Cortex of kidney (tissue), 1 donor: ENCODE results near the gene UNG.
"Not testable (repeated sequence)": the region's sequence is repeated elsewhere in the genome, so short reads cannot be mapped to it uniquely, and the experiment has no call there.

Experiments used
- DNase-seq: peaks from one replicate; lab custom pipeline; 2025; lab: John Stamatoyannopoulos, UW

UNG gene

DNA sequence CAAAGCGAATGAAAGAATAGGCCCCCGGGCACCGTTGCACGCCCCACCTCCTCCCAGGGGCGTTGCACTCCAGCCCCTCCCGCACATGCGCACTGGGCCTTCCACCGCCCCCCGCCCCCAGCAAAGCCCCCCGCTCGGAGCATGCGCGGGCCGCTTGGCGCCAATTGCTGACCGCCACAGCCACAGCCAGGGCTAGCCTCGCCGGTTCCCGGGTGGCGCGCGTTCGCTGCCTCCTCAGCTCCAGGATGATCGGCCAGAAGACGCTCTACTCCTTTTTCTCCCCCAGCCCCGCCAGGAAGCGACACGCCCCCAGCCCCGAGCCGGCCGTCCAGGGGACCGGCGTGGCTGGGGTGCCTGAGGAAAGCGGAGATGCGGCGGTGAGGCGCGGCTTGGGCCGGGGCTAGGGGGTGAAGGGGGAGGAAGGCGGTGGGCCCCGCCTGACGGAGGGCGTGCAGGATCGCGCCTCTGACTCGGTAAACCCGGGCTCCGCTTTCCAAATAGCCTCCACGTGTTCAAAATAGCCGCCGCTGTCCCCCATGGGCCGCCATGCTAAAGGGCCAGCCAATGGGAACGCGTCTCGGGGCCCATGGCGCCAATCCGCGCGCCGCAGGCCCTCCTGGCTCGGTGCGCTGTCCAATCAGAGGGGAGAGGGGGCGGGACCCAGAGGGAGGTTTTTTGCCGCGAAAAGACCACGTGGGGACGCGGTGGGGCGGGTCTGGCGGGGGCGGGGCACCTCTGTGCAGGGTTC lies at the start of gene UNG:
Gene UNG (plus strand): TSS at position 163 of the 748 bp plus-strand sequence. CDS start 83 bp downstream, at position 246.
- peak; percentile 48 for DNase-seq

DNA sequence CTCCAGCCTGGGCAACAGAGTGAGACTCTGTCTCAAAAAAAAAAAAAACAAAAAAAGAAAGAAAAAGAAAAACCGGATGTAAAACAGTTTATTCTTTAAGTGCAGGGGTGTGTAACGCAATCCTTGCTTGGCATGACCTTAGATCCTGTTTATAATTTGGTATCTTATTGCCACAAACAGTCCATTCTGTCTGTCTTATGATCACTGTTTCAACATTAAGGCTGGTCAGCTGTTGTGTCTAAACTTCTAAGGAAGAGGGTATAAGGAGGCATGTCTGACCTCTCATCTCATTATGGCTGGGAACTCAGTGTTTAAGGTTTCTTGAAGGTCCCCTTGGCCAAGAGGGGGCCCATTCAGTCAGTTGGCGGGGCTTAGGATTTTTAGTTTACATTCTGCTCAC lies 48.7 kb upstream of the UNG start:
- not testable (repeated sequence) for DNase-seq

DNA sequence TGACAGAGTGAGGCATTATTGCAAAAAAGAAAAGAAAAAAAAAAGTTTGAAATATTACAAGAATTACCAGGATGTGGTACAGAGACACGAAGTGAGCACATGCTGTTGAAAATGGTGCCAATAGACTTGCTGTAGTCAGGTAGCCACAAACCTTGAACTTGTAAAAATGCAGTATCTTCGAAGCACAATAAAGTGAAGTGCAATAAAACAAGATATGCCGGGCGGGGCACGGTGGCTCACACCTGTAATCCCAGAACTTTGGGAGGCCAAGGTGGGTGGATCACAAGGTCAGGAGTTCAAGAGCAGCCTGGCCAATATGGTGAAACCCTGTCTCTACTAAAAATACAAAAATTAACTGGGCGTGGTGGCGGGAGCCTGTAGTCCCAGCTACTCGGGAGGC lies 47.6 kb upstream of the UNG start:
- not testable (repeated sequence) for DNase-seq

DNA sequence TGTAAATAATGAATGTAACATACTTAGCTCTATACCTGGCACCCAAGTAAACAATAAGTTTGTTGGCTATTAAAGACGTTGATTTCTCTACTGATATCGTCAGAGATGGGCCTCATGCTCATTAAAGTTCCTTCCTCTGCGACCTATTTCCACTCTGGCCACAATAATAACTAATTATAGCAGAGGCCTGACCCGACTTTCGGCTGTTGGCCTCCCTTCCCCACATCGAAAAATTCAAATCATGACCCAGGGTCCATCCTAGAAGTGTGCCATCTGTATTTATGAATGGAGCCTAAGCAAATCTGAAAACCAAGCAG lies 45.3 kb upstream of the UNG start:
- DNase-seq, result no peak

DNA sequence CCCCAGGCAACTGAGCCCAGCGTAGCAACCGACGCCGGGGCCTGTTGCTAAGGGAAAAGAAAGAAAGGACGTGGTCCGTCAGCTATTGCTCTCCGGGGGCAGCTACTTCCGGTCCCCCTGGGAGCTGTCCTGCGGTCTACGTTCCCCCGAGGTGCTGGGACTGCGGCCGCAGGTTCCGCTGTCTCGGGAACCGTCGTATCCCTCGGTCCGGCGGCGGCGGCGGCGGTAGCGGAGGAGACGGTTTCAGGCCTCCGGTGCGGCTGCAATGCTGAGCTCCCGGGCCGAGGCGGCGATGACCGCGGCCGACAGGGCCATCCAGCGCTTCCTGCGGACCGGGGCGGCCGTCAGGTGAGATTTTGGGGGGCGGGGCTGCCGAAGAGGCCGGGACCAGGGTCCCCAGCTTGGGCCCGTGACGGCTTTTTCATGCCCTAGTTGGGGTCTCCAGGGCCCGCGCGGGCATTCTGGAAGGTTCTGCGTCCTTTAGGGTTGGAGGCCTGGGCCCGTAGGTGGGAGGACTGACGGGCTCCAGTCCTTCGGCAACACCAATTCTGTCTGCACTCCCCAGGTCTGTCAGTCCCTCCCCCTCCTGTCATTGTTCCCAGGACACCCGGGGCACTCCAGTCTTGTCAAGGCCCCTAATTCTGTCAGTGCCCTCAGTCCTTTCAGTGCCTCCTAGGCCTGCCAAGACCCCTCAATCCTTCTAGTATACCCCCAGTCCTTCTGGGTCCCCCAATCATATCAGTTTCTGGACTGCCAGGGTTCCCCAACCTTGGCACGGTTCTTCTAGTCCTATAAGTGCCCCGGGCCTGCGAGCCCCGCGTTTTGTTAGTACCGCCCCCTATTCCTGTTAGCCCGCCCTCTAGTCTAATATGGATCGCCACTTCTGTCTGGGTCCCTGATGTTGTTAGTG lies 44.7 kb upstream of the UNG start, which contains the start of gene USP30:
Gene USP30 (plus strand): TSS at position 163 of the 910 bp plus-strand sequence. CDS start 103 bp downstream, at position 266.
- DNase-seq, result no peak

DNA sequence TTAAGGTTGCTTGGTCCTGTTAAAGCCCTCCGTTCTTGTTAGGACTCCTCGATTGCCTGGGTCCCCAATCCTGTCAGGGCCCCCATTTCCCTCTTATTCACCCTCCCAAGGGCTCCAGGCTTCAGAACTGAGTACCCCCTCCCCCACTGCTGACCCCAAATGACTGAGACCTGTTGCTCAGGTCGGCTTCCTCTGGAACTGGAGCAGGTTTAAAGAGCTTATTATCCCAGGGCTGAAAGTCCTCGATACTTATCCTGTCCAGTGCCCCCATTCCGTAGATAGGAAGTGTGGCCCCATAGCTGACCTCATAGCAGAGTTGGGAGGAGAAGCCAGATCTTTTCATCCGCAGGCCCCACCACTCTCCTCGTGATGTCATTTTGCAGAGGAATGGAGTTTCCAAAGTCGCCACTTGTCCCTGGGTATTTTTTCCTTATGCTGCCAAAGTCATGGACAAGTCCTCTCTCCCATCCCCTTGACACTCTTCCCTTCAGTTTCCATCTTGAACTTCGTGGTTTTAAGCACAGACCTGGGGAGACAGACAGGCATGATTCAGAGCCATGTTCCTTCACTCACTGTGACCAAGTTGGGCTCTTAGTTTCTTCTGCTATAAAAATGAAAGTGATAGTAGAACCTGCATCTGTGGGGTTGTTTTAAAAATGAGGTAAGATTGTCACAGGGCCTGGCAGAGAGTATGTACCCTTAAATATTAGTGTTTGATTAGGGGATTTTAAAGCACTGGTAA lies 43.8 kb upstream of the UNG start:
- no peak for DNase-seq

DNA sequence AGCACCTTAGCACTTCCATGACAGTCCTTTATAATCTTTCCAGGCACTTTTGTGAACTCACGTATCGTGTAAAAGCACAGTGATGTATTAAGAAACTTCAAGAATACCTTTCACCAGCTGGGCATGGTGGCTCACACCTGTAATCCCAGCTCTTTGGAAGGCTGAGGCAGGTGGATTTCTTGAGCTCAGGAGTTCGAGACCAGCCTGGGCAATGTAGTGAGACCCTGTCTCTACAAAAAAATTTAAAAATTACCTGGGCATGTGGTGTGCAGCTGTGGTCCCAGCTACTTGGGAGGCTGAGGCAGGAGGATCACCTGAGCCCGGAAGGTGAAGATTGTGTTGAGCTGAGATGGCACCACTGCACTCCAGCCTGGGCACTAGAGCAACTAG lies 43.3 kb upstream of the UNG start:
- DNase-seq, result not testable (repeated sequence)

DNA sequence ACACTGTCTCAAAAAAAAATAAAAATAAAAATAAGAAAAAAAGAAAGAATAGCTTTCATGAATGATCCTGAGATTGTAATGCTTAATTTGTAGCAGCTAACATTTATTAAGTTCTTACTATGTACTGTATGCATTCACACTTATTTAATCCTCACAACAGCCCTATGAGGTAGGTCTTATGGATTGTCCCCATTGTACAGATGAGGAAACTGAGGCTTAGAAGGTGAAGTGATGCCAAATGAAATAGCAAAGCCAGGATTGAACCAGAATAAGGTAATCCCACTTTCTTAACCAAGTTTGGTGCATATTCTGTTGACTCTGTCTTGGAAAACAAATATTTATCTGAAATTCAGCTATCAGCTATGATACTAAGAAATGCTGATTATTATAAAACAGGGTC lies 42.9 kb upstream of the UNG start:
- DNase-seq, result no peak

DNA sequence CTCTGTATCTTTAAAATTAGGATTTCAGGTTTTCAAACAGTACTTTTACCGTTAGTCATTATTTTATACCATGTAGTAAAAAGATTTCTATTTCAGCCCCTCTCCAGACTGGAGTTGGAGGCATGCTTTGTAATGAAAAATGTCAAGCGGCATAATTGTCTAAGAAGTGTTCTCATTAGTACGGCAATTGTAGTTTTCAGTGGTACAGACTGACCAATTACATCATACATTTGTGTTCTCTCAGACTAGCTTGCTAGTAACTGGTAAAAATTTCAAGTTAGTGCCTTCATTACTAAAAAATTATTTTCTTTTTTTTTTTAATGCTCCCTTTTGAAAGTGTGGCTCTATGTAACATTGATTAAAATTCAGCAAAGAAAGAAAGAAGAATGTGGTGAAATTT lies 40.5 kb upstream of the UNG start:
- DNase-seq, result no peak

DNA sequence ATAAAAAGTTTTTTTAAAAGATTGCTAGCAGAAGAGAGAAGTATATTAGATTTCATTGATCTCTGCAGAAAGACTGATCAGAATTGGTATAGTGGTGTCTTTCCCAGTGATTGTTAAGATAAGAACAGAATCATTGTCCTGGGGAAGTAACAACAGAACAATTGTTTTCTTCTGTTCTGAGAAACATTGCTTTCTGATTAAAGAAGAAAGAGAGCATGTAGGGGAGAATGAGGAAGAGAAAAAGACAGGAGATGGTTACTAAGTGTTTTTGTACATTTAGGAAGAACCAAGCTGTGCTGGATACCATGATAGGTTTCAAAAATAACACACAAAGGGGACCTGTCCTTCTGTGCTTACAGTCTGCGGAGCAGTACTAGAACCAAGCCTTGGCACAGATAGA lies 40.0 kb upstream of the UNG start:
- no peak for DNase-seq

DNA sequence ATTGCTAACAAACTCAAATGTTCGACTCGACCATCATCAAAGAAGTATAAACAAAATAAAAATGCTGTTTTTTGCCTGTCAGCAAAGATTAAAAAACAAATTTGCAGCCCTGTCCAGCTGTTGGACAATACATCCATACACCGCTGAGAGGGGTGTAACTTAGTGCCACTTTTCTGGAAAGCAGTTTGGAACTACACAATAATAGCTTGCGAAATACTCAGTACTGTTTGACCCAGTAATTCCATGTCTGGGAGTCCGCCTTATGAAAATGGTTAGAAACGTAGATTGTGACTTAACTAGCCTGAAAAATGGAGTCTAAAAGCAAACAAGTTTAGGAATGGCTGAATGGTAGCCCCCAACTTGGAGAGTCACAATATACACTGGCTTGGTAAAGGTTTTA lies 38.6 kb upstream of the UNG start:
- DNase-seq, result no peak

DNA sequence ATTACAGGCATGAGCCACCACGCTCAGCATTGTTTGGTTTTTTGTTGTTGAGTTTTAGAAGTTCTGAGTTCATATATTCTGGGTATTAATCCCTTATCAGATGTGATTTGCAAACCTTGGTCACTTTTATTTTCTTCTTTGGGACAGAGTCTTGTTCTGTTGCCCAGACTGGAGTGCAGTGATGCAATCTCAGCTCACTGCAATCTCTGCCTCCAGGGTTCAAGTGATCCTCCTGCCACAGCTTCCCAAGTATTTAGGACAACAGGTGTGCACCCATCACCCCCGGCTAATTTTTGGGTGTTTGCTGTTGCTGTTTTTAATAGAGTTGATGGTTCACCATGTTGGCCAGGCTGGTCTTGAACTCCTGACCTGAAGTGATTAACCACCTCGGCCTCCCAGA lies 33.3 kb upstream of the UNG start:
- DNase-seq, result no peak

DNA sequence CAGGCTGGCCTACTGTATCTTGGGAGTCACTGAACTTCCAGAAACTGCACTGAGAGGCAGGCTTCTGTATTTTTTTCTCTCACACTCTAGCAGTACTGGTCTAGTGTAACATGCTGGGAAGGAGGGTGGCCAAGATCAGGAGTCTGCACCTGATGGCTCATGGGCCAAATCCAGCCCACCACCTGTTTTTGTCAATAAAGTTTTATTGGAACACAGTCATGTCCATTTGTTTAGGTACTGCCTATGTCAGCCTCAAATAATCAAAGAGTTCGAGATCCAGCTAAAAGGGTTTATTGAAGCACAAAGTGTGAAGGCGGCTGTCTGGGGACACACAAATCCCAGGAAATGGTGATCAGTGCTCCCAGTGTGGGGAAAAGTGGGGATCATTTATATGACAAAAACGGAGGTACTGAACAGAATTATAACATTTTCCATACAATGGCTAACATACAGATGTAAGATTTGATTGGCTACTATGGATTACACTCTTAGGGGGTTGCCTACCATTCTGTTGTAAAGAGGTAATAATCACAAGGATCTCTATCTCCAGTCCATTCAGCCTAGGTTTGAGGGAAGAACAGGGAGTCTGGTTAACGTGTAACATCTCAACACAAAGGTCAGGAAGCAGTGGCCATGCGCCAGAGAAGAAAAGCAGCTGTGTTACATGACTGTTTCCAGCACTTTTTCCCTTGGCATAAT lies 32.1 kb upstream of the UNG start:
- no peak for DNase-seq

DNA sequence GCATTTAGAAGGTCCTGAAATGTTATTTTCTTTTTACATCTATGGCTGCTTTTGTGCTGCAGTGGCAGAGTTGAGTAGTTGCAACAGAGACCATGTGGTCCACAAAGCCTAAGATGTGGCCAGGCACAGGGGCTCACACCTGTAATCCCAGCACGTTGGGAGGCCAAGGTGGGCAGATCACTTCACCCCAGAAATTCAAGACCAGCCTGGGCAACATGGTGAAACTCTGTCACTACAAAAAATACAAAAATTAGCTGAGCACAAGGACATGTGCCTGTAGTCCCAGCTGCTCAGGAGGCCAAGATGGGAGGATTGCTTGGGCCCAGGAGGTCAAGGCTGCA lies 31.6 kb upstream of the UNG start:
- no peak for DNase-seq

DNA sequence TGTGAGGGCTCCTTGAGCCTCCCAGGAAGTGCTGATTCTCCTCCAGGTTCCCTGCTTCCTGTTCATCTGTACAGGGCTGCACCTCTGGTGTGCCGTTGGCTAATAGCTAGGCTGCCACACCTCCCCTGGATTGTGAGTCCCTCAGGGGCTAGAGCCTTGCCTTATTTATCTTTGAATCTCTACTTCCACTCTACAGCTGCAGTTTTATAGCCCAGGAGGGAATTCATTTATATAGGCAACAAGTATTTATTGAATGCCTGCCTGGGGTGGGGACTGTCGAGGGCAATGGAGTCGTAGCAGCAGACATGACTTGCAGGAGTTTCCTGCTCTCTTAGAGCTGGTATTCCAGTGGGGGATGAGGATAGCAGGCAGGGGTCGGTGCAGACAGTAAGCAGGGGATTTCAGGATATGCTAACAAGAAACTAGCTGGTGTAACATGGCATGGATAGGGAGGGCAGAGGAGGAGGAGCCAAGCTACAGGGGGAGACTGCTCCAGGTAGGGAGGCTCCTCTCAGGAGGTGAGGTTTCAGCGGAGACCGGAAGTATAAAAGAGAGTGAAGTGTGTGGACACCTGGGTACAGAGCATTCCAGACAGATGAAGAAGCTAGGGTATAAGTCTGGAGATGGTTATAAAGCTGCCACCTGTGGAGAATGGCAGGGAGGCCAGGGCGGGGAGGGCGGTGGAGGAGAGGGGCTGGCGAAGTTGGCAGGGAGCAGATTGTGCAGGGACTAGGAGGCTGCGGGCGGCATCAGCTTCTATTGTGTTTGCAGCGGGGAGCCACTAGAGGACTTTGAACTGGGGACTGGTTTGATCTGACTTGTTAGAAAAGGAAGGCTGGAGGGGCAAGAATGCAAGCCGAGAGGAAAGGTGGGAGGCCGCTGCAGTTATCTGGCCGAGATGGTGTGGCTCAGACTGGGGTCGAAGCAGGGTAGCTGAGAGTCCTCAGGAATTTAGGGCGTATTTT lies 27.8 kb upstream of the UNG start:
- DNase-seq, result no peak

DNA sequence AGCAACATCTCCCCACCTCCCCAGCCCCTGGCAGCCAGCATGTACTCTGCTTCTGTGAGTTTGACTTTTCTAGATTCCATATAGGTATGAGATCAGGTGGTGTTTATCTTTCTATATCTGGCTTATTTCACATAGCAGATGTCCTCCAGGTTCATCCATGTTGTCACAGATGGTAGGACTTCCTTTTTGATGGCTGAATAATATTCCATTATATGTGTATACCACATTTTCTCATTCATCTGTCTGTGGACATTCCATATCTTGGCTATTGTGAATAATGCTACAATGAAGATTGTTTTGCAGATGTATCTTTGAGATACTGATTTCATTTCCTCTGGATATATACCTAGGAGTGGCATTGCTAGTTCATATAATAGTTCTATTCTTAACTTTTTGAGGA lies 22.5 kb upstream of the UNG start:
- no peak for DNase-seq

DNA sequence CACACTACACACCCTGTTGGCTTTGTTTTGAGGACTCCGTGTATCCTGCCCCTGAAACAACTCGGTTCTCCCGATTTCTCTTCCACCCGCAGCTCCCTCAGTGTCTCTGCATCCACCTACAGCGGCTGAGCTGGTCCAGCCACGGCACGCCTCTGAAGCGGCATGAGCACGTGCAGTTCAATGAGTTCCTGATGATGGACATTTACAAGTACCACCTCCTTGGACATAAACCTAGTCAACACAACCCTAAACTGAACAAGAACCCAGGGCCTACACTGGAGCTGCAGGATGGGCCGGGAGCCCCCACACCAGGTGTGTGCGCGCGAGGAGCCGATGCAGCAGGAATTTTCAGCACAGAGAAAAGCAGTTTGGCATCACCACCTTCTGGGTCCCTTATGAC lies 14.6 kb upstream of the UNG start:
- DNase-seq, result no peak

DNA sequence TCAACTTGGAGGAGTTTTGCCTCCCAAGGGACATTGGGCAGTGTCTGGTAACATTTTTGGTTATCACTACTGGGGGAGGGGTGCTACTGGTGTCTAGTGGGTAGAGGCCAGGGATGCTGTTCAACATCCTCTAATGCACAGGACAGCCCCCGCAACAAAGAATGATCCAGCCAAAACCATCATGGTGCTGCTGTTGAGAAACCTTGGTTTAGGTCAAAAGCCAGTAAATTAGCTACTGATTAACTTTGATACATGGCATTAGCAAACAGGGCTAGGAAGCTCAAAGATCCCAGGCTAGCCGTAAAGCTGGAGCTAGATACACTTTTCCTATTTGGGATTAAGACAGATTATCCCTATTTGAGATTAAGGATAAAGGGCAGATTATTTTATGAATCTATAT lies 13.0 kb upstream of the UNG start:
- no peak for DNase-seq

DNA sequence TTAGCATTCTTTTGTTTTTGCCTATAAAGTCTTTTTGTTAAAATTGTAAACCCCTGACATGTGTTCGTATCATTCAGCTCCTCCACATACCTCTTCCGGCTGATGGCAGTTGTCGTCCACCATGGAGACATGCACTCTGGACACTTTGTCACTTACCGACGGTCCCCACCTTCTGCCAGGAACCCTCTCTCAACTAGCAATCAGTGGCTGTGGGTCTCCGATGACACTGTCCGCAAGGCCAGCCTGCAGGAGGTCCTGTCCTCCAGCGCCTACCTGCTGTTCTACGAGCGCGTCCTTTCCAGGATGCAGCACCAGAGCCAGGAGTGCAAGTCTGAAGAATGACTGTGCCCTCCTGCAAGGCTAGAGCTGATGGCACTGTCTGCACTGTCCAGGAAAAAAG lies 11.8 kb upstream of the UNG start:
- DNase-seq, result no peak

DNA sequence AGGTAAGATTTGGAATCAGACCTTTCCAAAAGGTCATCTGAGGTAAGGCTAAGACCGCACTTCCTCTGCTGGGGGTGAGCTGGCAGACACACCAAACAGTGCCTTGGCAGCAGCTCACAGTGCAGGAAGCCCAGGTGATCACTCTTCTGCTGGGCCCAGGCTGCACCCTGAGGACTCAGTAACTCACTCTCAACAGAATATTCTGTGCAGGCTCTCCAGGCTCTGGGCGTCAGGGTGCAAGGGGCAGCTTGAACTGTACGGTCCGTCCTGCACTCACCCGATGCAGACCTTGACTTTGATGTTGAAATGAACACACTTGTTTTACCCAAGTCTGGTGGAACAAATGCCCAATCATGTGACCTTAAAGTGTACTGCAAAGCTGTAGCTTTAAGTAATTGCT lies 10.1 kb upstream of the UNG start:
- DNase-seq, result no peak

DNA sequence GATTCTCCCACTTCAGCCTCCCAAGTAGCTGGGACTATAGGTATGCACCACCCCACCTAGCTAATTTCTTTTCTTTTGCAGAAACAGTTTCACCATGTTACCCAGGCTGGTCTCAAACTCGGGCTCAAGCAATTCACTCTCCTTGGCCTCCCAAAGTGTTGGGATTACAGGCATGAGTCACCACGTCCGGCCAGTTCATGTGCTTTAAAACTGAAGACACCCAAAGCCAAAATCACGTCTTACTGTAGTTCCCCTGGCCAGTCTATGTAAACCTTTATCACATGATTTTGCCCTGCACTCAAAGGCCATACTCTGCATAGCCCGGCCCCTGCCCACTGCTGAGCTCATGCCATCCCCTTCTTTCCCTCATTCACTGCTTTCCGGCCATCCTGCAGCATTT lies 8.6 kb upstream of the UNG start:
- DNase-seq, result no peak
